Measurements from ENCODE around the gene CFAP61.

Gene CFAP61

GRCh38 chr20:20331817-20332216 is 279.5 kb downstream of the CFAP61 start:
- no peak overlapping the region for H3K4ac ChIP-seq (ENCODE audit: low read depth, low read length)
- H3K9me3 ChIP-seq (ENCODE audit: insufficient read depth, low read depth, low read length) = peaks cover 2% of the 10 kb centered on the region
- no peak overlapping the region for H2BK120ac ChIP-seq (ENCODE audit: insufficient read depth, low read length, poor library complexity)
- no peak overlapping the region for H3K4me2 ChIP-seq (ENCODE audit: low read length)
- no peak overlapping the region for H3K4me3 ChIP-seq (ENCODE audit: low read depth, low read length)
- no peak overlapping the region for H3K14ac ChIP-seq (ENCODE audit: low read length)
- no peak overlapping the region for H4K91ac ChIP-seq (ENCODE audit: low read depth, low read length)
- H2AFZ ChIP-seq (ENCODE audit: insufficient read depth, low read length, poor library complexity) = no peak overlapping the region
- no CpG with 5 or more reads among the region's 2 CpGs for WGBS (ENCODE audit: extremely low coverage, insufficient coverage, insufficient read length)
- no peaks in the 10 kb centered on the region for H3K79me2 ChIP-seq (ENCODE audit: control insufficient read depth, insufficient read depth, low read length, poor library complexity)
- no peak overlapping the region for H2BK12ac ChIP-seq (ENCODE audit: low read length)
- H4K12ac ChIP-seq (ENCODE audit: low read depth, low read length) = no peak overlapping the region
- no peak for DNase-seq
- H3K36me3 ChIP-seq (ENCODE audit: control insufficient read depth in 1 of 2, insufficient read depth in 2 of 2, low read length in 2 of 2) = no peaks in the 10 kb centered on the region
- H4K8ac ChIP-seq (ENCODE audit: low read depth, low read length) = no peak overlapping the region
- no peak overlapping the region for H3K9ac ChIP-seq (ENCODE audit: low read length)
- H2BK5ac ChIP-seq (ENCODE audit: low read depth, low read length, poor library complexity) = no peak overlapping the region
- H3K79me1 ChIP-seq (ENCODE audit: low read length) = no peaks in the 10 kb centered on the region
- no peak overlapping the region for H3K27ac ChIP-seq (ENCODE audit: low read depth, low read length)
- no peak overlapping the region for H3K23ac ChIP-seq (ENCODE audit: low read length)
- H3K4me1 ChIP-seq (ENCODE audit: control insufficient read depth in 1 of 2, insufficient read depth in 2 of 2, low read length in 2 of 2) = no peaks in the 10 kb centered on the region
- no peak overlapping the region for H3K18ac ChIP-seq (ENCODE audit: low read length)
- H3K27me3 ChIP-seq (ENCODE audit: insufficient read depth, low read length) = no peaks in the 10 kb centered on the region
- no peak overlapping the region for H2AK5ac ChIP-seq (ENCODE audit: low read length)

- Histone ChIP-seq H2BK120ac (ENCODE audit: insufficient read depth, low read length, poor library complexity) (no peak overlapping the region), H3K23ac (ENCODE audit: low read length) (no peak overlapping the region), H3K79me1 (ENCODE audit: low read length) (no peaks in the 10 kb centered on the region), H3K4me3 (ENCODE audit: low read depth, low read length) (no peak overlapping the region), H3K4ac (ENCODE audit: low read depth, low read length) (no peak overlapping the region), H3K9ac (ENCODE audit: low read length) (no peak overlapping the region), H3K79me2 (ENCODE audit: control insufficient read depth, insufficient read depth, low read length, poor library complexity) (no peaks in the 10 kb centered on the region), H3K27me3 (ENCODE audit: insufficient read depth, low read length) (no peaks in the 10 kb centered on the region), H2AK5ac (ENCODE audit: low read length) (no peak overlapping the region), H3K4me2 (ENCODE audit: low read length) (no peak overlapping the region), H3K9me3 (ENCODE audit: insufficient read depth, low read depth, low read length) (peaks cover 3% of the 10 kb centered on the region), H2AFZ (ENCODE audit: insufficient read depth, low read length, poor library complexity) (no peak overlapping the region), H3K14ac (ENCODE audit: low read length) (no peak overlapping the region), H2BK5ac (ENCODE audit: low read depth, low read length, poor library complexity) (no peak overlapping the region), H2BK12ac (ENCODE audit: low read length) (no peak overlapping the region), H3K4me1 (ENCODE audit: control insufficient read depth in 1 of 2, insufficient read depth in 2 of 2, low read length in 2 of 2) (no peaks in the 10 kb centered on the region), H4K12ac (ENCODE audit: low read depth, low read length) (no peak overlapping the region), H3K36me3 (ENCODE audit: control insufficient read depth in 1 of 2, insufficient read depth in 2 of 2, low read length in 2 of 2) (no peaks in the 10 kb centered on the region), H4K8ac (ENCODE audit: low read depth, low read length) (no peak overlapping the region), H4K91ac (ENCODE audit: low read depth, low read length) (no peak overlapping the region), H3K18ac (ENCODE audit: low read length) (no peak overlapping the region), H3K27ac (ENCODE audit: low read depth, low read length) (no peak overlapping the region)
- no CpG with 5 or more reads among the region's 6 CpGs for WGBS (ENCODE audit: extremely low coverage, insufficient coverage, insufficient read length)
- no peak for DNase-seq
Measured at GRCh38 chr20:20333866-20334265, 281.5 kb downstream of the CFAP61 start.

GRCh38 chr20:20334489-20334888 is 282.2 kb downstream of the CFAP61 start:
- Histone ChIP-seq H3K4me1 (ENCODE audit: control insufficient read depth in 1 of 2, insufficient read depth in 2 of 2, low read length in 2 of 2) (no peaks in the 10 kb centered on the region), H2AK5ac (ENCODE audit: low read length) (no peak overlapping the region)

GRCh38 chr20:20338133-20338730 is 285.9 kb downstream of the CFAP61 start:
- H3K23ac ChIP-seq (ENCODE audit: low read length) = no peak overlapping the region
- H3K36me3 ChIP-seq (ENCODE audit: control insufficient read depth in 1 of 2, insufficient read depth in 2 of 2, low read length in 2 of 2) = no peaks in the 10 kb centered on the region
- no peak overlapping the region for H2AFZ ChIP-seq (ENCODE audit: insufficient read depth, low read length, poor library complexity)
- H4K91ac ChIP-seq (ENCODE audit: low read depth, low read length) = no peak overlapping the region
- no peak overlapping the region for H3K9ac ChIP-seq (ENCODE audit: low read length)
- H3K79me1 ChIP-seq (ENCODE audit: low read length) = no peaks in the 10 kb centered on the region
- H2BK12ac ChIP-seq (ENCODE audit: low read length) = no peak overlapping the region
- no peak for DNase-seq
- H3K14ac ChIP-seq (ENCODE audit: low read length) = no peak overlapping the region
- H3K27me3 ChIP-seq (ENCODE audit: insufficient read depth, low read length) = no peaks in the 10 kb centered on the region
- no peaks in the 10 kb centered on the region for H3K4me1 ChIP-seq (ENCODE audit: control insufficient read depth in 1 of 2, insufficient read depth in 2 of 2, low read length in 2 of 2)
- no peak overlapping the region for H2BK5ac ChIP-seq (ENCODE audit: low read depth, low read length, poor library complexity)
- WGBS (ENCODE audit: extremely low coverage, insufficient coverage, insufficient read length) = no CpG with 5 or more reads among the region's 14 CpGs
- no peak overlapping the region for H3K4me2 ChIP-seq (ENCODE audit: low read length)
- H2AK5ac ChIP-seq (ENCODE audit: low read length) = no peak overlapping the region
- H3K18ac ChIP-seq (ENCODE audit: low read length) = no peak overlapping the region
- H4K8ac ChIP-seq (ENCODE audit: low read depth, low read length) = no peak overlapping the region
- H3K9me3 ChIP-seq (ENCODE audit: insufficient read depth, low read depth, low read length) = peaks cover 3% of the 10 kb centered on the region
- no peak overlapping the region for H2BK120ac ChIP-seq (ENCODE audit: insufficient read depth, low read length, poor library complexity)
- H3K4me3 ChIP-seq (ENCODE audit: low read depth, low read length) = no peak overlapping the region
- no peak overlapping the region for H3K27ac ChIP-seq (ENCODE audit: low read depth, low read length)
- no peak overlapping the region for H4K12ac ChIP-seq (ENCODE audit: low read depth, low read length)
- no peaks in the 10 kb centered on the region for H3K79me2 ChIP-seq (ENCODE audit: control insufficient read depth, insufficient read depth, low read length, poor library complexity)
- no peak overlapping the region for H3K4ac ChIP-seq (ENCODE audit: low read depth, low read length)

More at GRCh38 chr20:20334489-20334888, 282.2 kb downstream of the CFAP61 start:
- H3K9me3 ChIP-seq (ENCODE audit: insufficient read depth, low read depth, low read length) = peaks cover 3% of the 10 kb centered on the region
- no peaks in the 10 kb centered on the region for H3K79me1 ChIP-seq (ENCODE audit: low read length)
- H3K27me3 ChIP-seq (ENCODE audit: insufficient read depth, low read length) = no peaks in the 10 kb centered on the region
- H4K8ac ChIP-seq (ENCODE audit: low read depth, low read length) = no peak overlapping the region
- H2BK5ac ChIP-seq (ENCODE audit: low read depth, low read length, poor library complexity) = no peak overlapping the region
- H2BK120ac ChIP-seq (ENCODE audit: insufficient read depth, low read length, poor library complexity) = no peak overlapping the region
- no CpG with 5 or more reads among the region's 5 CpGs for WGBS (ENCODE audit: extremely low coverage, insufficient coverage, insufficient read length)
- no peaks in the 10 kb centered on the region for H3K79me2 ChIP-seq (ENCODE audit: control insufficient read depth, insufficient read depth, low read length, poor library complexity)
- H3K4me3 ChIP-seq (ENCODE audit: low read depth, low read length) = no peak overlapping the region
- H2AFZ ChIP-seq (ENCODE audit: insufficient read depth, low read length, poor library complexity) = no peak overlapping the region
- no peak overlapping the region for H3K4me2 ChIP-seq (ENCODE audit: low read length)
- H4K12ac ChIP-seq (ENCODE audit: low read depth, low read length) = no peak overlapping the region
- H3K27ac ChIP-seq (ENCODE audit: low read depth, low read length) = no peak overlapping the region
- no peak overlapping the region for H2BK12ac ChIP-seq (ENCODE audit: low read length)
- H3K4ac ChIP-seq (ENCODE audit: low read depth, low read length) = no peak overlapping the region
- H3K9ac ChIP-seq (ENCODE audit: low read length) = no peak overlapping the region
- H3K36me3 ChIP-seq (ENCODE audit: control insufficient read depth in 1 of 2, insufficient read depth in 2 of 2, low read length in 2 of 2) = no peaks in the 10 kb centered on the region
- no peak overlapping the region for H3K23ac ChIP-seq (ENCODE audit: low read length)
- no peak for DNase-seq
- no peak overlapping the region for H4K91ac ChIP-seq (ENCODE audit: low read depth, low read length)
- H3K18ac ChIP-seq (ENCODE audit: low read length) = no peak overlapping the region
- no peak overlapping the region for H3K14ac ChIP-seq (ENCODE audit: low read length)

All from trophoblast cell (in vitro differentiated cells and primary cell).